NT2/D1 (cell line): ENCODE results near the gene GARIN5A.
"Not testable (repeated sequence)": the region's sequence is repeated elsewhere in the genome, so short reads cannot be mapped to it uniquely, and the experiment has no call there.

Experiments used
- SUZ12 ChIP-seq: IDR thresholded peaks from 2 replicates; pipeline ENCODE4 v1.6.1; 2011; ENCODE audit not compliant: insufficient read length, insufficient read depth; ENCODE audit errors: extremely low read depth
- YY1 ChIP-seq: IDR thresholded peaks from 2 replicates; pipeline ENCODE4 v1.6.1; 2011; ENCODE audit not compliant: insufficient read length, insufficient read depth
- ZNF274 ChIP-seq: IDR thresholded peaks from 2 replicates; pipeline ENCODE4 v1.6.1; 2011; ENCODE audit warnings: mild to moderate bottlenecking, low read depth, low read length

GRCh38 chr19:50473336-50473735 is 3.3 kb downstream of the GARIN5A start:
- not testable (repeated sequence) for TF ChIP-seq YY1, SUZ12, ZNF274
